Stimulated activated CD8-positive, alpha-beta memory T cell treated with anti-CD3 and anti-CD28 coated beads, Interleukin-4, amount 100 ng/mL, for 24 hours (primary cell): ENCODE data around the gene AGR3.

Experiments used
- DNase-seq: peaks from one replicate; pipeline ENCODE4 v3.0.0-alpha.2; 2020; ENCODE audit warnings: low read depth

Gene AGR3

GRCh38 chr7:16881844-16882243 is at the start of gene AGR3:
AGR3 (minus strand) TSS chr7:16881983; CDS start chr7:16878618, 3,365 bp downstream.
- no peak for DNase-seq

DNA sequence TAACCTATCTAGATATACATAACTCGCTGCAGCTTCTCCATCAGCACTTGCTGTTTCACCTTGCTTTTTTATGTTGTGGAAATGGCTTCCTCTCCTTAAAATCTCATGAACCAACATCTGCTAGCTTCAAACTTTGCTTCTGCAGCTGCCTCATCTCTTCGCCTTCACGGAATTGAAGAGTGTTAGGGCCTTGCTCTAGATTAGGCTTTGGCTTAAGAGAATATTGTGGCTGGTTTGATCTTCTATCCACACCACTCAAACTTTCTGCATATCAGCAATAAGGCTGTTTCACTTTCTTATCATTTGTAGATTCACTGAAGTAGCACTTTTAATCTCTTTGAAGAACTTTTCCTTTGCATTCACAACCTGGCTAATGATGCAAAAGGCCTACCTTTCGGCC is 49.2 kb upstream of the AGR3 start:
- no peak for DNase-seq

DNA sequence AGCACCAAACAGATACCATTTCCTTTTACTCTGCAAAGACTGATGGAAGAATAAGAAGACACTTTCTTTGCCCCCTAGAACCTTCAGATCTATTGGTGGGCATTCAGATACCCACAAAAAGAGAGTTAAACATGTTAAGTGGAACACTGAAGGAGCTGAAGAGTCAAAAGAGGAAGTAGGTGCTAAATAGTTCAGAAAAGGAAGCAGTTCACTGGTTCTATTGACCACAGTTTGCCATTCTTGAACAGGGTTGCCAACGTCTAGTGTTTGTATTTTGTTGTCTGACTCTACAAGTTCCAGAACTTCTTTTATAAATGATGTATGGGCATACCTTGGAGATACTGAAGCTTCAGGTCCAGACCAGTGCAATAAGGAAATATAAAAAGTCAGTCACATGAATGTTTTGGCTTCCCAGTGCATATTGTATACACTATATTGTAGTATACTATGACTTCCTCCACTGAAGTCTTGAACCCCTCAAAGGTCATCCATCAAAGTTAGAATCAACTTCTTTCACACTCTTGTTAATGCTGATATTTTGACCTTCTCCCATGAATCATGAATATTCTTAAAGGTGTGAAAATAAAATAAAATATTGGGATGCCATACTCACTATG is 47.5 kb upstream of the AGR3 start:
- no peak for DNase-seq

- DNase-seq = no peak
These were observed 45.1 kb upstream of the AGR3 start for GRCh38 chr7:16926861-16927260.

- DNase-seq = no peak
These were observed 44.5 kb upstream of the AGR3 start for GRCh38 chr7:16926283-16926682.

GRCh38 chr7:16925609-16926008 is 43.8 kb upstream of the AGR3 start:
- DNase-seq = no peak

GRCh38 chr7:16923019-16923418 is 41.2 kb upstream of the AGR3 start:
- no peak for DNase-seq

DNA sequence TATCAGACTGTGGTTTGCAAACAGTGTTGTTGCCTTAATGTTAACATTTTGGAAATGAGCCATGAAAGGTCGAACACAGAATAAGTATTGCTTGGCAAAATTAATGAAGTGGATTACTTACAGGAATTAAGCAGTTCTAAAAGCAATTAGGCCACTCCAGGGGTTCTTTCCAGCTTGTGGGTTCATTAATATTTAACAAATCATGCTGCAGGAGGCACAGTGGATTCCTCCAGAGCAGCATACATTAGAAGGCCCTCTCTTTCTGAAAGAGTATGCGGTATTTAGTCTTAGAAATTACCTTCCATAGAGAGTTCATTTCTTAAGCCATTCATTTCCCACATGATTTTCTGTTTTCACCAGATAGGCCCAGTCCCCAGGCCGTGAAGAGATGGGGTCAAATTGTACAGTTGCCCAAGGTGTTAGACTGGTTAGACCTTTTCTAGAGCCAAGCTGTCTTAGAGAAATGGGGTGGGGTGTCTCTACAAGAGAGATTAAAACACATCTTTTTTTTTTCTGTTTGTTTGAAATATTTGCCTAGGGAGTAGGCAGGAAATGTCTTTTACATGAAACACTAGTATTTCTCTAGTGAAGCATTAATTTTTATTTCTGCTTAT is 40.0 kb upstream of the AGR3 start:
- no peak for DNase-seq

DNA sequence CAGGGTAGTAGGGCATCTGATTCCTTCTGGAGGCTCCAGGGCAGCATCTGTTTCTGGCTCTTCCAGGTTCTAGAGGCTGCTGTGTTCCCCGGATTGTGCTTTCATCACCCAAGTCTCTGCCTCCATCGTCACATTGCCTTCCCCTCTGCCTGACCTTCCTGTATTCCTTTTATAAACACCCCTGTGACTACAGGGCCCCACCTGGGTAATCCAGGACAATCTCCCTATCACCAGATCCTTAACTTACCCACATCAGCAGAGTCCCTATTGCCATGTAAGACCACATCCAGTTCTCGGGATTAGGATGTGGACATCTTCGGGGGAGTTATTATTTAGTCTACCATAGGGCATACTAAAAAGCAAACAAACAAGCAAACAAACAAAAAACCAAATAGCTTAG is 39.4 kb upstream of the AGR3 start:
- DNase-seq = no peak

GRCh38 chr7:16919440-16919839 is 37.7 kb upstream of the AGR3 start:
- DNase-seq = no peak

- no peak for DNase-seq
These were observed 36.6 kb upstream of the AGR3 start for GRCh38 chr7:16918288-16918895.

DNA sequence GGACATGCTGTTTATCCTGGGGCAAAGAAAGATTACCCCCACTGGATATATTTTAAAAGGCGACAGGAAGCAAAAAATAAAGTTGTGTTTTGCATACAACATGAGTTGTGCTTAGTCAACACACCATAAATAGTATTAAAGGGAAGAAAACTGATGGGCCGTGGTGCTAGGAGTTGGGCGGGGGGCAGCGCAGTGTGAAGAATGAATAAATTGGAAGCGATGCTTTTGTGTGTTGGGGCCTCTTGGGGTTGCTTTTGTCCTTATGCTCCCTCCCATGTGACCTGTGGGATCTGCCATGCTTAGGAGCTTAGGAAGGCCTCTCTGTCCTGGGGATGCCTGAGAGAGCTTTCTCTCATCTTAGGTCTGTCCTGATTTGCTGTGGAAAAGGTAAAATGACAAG is 35.0 kb upstream of the AGR3 start:
- DNase-seq = no peak

DNA sequence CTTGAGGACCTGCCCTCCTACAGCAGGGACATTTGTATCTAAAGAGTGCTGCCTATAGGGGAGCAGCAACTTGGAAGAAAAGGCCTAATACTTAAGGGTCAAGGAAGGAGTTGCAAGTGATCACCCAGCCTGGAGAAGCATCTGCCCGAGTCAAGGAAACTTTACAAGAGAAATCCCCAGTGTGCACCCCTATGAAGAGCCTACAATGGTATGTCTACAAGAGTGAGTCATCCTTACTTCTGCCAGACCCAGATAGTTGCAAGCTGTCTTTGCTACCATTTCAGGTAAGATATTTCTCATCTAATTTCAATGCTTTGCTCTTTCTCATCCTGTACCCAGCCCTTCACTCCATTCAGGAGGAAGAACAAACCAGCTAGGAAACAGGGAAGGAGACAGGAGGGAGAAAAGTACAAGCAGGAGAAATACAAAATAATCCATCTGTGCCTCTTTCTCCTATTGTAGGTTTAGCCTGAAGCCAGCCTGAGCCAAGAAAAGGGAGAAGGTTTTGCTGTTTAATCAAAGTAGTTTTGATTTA is 34.4 kb upstream of the AGR3 start:
- no peak for DNase-seq

DNA sequence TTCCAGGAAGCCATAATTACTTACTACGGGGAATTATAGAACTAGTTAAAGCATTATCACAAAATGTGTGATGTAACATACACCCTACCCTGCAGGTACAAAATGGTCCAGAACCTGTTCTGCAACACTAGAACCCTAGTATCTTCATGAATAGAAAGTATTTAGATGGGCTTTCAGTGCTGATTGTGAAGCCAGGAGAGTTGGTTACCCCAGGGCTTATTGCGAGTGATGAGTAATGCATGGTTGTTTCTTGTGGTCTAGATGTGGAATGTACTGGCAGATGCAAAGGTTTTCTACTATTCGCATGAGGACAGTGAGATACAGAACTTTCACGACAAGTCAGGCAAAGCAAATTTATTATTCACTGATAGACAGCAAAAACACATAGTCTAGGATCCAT is 33.6 kb upstream of the AGR3 start:
- no peak for DNase-seq

- DNase-seq = no peak
These were observed 33.0 kb upstream of the AGR3 start for GRCh38 chr7:16914771-16915170.

GRCh38 chr7:16913643-16914042 is 31.9 kb upstream of the AGR3 start:
- DNase-seq = no peak

DNA sequence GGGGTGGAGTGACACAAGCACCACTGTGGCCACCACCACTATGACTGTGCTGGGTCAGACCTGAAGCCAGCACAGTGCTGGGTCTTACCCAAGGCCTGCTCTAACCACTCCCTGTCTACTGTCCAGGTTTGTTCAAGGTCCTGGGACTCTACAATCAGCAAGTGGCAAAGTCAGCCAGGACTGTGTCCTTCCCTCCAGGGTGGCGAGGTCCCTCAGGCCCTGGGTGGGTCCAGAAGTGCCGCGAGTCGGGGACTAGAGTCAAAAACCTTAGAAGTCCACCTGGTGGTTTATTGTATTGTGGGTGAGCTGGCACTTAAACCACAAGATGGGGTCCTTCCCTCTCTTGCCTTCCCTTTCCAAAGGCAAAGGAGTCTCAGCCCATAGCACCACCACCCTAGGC is 30.8 kb upstream of the AGR3 start:
- no peak for DNase-seq

DNA sequence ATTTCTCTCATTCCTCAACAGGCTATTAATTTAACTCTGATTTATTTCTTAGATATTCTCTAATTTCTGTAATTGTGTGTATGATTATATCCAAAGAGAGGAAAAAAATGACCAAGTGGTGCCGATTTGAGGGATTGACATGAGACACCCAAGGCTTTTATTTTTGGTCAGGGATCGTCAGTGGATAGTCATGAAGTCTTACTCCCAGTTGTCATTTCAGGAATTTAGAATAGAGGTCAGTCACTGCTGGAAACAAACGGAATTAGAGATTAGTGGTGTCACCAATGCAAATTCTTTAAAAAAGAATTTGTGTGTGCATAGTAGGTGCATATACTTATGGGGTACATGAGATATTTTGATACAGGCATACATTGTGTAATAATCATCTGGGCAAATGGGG is 26.8 kb upstream of the AGR3 start:
- DNase-seq = no peak

DNA sequence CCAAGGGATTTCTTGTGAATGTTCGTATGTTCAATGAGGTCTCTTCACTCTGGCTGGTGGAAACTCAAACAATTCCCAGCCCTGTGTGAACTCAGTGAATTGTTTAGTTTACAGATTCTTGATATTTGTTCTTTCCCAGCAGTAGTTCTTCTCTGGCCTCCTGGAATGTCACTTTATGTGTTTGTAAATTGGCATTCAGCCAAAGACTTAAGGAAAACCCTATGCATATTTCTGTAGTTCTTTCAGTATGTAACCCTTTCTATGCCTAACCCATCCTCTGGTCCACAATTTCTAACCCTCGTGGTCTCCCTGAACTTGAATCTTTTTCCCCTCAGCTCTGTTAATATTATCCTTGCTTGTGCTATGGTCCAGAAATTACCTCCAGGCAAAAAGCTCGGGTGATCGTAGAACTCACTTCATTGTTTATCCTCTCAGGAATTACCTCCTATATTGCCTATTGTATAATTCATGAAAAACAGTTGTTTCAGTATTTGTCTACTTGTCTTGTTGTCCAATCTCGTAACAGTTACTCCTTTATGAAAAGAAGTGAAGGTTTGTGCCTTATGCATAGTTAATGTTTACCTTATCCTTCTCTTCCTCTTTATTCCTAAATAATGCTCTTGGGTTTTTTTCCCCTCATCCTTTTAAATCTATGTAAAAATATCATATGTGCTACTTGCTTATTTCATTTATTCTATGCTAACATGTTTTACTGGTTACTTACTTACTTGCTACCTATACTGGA is 23.7 kb upstream of the AGR3 start:
- DNase-seq = no peak

DNA sequence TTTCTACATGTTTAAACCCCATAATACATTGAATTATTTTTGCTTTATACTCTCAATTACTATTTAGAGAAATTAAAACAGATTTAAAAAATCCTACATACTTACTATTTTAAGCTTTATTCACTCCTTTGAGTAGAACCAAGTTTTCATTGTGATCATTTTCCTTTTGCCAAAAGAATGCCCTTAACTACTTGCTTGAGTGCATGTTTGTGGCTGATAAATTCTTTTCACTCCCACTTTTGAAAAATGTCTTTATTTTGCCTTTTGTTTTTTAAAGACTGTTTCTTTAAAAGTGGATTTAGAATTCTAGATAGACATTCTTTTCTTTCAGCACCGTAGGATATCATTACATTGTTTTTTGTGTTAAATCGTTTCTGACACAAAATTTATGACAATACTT is 22.3 kb upstream of the AGR3 start:
- no peak for DNase-seq

- DNase-seq = no peak
These were observed 18.5 kb upstream of the AGR3 start for GRCh38 chr7:16900209-16900768.

DNA sequence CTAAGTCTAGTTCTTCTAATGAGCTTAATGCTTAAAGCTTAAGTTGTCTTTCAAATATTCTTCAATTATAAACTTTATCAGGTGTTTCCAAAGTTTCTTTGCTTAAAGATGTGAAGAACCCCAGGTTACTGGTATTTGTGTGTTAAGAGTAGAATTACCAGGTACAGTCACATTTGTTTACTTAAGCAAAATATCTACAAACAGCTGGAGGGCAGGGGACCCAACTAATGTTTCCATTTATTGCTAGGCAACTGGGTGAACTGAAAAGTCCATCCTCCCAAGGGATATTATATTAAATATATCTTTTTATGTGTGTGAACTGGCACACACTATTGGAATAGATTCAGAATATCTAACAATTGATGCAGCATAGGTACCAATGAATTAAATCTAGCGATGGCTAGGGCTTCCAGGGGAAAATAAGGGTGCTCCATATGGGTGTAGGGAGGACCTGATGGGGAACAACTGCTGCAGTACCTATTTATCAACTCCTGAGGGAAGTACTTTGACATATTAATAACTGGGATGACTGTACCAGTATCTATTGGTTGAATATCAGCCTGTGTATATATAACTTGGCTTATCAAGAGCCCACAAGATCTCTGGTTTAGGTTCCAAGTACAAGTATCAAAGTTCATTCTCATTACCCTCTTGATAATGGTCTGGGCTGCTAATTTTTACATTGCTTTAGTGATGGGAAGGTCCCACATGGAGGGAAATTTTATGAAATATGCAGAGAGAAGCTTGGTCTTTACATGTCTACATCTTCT is 10.3 kb upstream of the AGR3 start:
- DNase-seq = no peak
